T47D (cell line): ENCODE results near the gene MYOM1.

Experiments
- DNase-seq, 2 experiments: peaks; one replicate each; pipeline versions ENCODE4 v3.0.0 to v3.0.0-alpha.2; 2011 to 2012; ENCODE audit warnings: low read depth in 1 of 2, low spot score in 1 of 2
- JUND ChIP-seq: IDR thresholded peaks from 2 replicates; pipeline ENCODE4 v1.6.1; 2012; ENCODE audit warnings: low read depth
- in situ Hi-C: cut with HindIII; loops from 2 replicates; pipeline ENCODE4 v1.10.0; 2016; ENCODE audit warnings: low sequenced_read_pairs, low pct_unique_long_range_greater_than_20kb

The MYOM1 gene

GRCh38 chr18:3159830-3160229 lies 59.9 kb downstream of the MYOM1 start:
- DNase-seq, result no peak

GRCh38 chr18:3157606-3158005 lies 62.2 kb downstream of the MYOM1 start:
- in situ Hi-C loops, result no loop called here
- TF ChIP-seq JUND, result no peak
- no peak for DNase-seq

More at GRCh38 chr18:3159830-3160229, 59.9 kb downstream of the MYOM1 start:
- TF ChIP-seq JUND, result no peak
- in situ Hi-C loops, result no loop called here

- in situ Hi-C loops, result no loop called here
- TF ChIP-seq JUND, result no peak
- no peak for DNase-seq
Observed at GRCh38 chr18:3157086-3157485, 62.7 kb downstream of the MYOM1 start.

- in situ Hi-C loops, result no loop called here
- no peak for TF ChIP-seq JUND
- DNase-seq, result no peak
Observed at GRCh38 chr18:3156325-3156640, 63.5 kb downstream of the MYOM1 start.

- DNase-seq, result no peak
- in situ Hi-C loops, result no loop called here
- no peak for TF ChIP-seq JUND
Observed at GRCh38 chr18:3154214-3154613, 65.6 kb downstream of the MYOM1 start.

GRCh38 chr18:3153107-3153704 lies 66.6 kb downstream of the MYOM1 start:
- DNase-seq, result no peak
- in situ Hi-C loops, result no loop called here
- TF ChIP-seq JUND, result no peak

GRCh38 chr18:3152294-3152693 lies 67.5 kb downstream of the MYOM1 start:
- in situ Hi-C loops, result no loop called here
- DNase-seq, result no peak
- no peak for TF ChIP-seq JUND

GRCh38 chr18:3151399-3152264 lies 68.1 kb downstream of the MYOM1 start:
- no peak for TF ChIP-seq JUND
- in situ Hi-C loops, result no loop called here
- DNase-seq, result peak in 1 of 2 experiments; percentile 23

GRCh38 chr18:3150688-3151087 lies 69.1 kb downstream of the MYOM1 start:
- in situ Hi-C loops, result no loop called here
- no peak for TF ChIP-seq JUND
- no peak for DNase-seq

GRCh38 chr18:3150274-3150673 lies 69.5 kb downstream of the MYOM1 start:
- peak in 1 of 2 experiments; percentile 17 for DNase-seq
- no peak for TF ChIP-seq JUND
- in situ Hi-C loops, result no loop called here

GRCh38 chr18:3148930-3149535 lies 70.7 kb downstream of the MYOM1 start:
- TF ChIP-seq JUND, result no peak
- in situ Hi-C loops, result no loop called here
- no peak for DNase-seq

GRCh38 chr18:3147935-3148554 lies 71.7 kb downstream of the MYOM1 start:
- DNase-seq, result no peak
- TF ChIP-seq JUND, result no peak
- in situ Hi-C loops, result no loop called here
